ENCODE data around the gene SCN3A. TPM values are rescaled to one million over a fixed set of nuclear protein-coding genes. Genes with fewer than 3 reads are reported as not detected.

SCN3A gene
- total and polyA plus RNA-seq, 4 donors = 0.06 to 2.3 (median 0.43) TPM

DNA sequence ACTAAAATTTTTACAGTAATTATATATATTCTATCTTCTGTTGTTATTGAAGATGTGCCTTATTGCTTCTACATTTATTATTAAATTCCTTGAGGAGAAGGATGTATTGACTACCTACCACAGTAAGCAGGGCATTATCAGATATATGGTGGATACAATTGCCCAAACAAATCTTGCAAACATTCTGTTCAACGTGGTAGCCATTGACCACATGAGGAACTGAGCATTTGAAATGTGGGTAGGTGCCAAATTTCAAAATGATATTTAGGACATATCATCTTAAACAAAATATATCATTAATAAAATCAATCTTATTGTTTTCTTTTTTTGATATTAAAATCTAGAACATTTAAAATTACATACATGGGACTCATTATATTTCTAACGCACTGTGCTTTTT lies 11.1 kb downstream of the SCN3A start:
- 74 to 76% methylated on average over 2 of the region's 2 CpGs for WGBS, 2 donors
- H3K4me3 ChIP-seq = no peak overlapping the region
- H3K9me3 ChIP-seq (ENCODE audit: control insufficient read depth in 4 of 4, insufficient read depth in 3 of 4, low read length in 3 of 4) = no peaks in the 10 kb centered on the region
- ATAC-seq (ENCODE audit: insufficient read depth, low FRiP score) (no peak), DNase-seq (no peak)
- no peaks in the 10 kb centered on the region for H3K4me1 ChIP-seq (ENCODE audit: control insufficient read depth in 5 of 5, insufficient read depth in 5 of 5, low read length in 5 of 5)
- TF ChIP-seq, protein P1, sequence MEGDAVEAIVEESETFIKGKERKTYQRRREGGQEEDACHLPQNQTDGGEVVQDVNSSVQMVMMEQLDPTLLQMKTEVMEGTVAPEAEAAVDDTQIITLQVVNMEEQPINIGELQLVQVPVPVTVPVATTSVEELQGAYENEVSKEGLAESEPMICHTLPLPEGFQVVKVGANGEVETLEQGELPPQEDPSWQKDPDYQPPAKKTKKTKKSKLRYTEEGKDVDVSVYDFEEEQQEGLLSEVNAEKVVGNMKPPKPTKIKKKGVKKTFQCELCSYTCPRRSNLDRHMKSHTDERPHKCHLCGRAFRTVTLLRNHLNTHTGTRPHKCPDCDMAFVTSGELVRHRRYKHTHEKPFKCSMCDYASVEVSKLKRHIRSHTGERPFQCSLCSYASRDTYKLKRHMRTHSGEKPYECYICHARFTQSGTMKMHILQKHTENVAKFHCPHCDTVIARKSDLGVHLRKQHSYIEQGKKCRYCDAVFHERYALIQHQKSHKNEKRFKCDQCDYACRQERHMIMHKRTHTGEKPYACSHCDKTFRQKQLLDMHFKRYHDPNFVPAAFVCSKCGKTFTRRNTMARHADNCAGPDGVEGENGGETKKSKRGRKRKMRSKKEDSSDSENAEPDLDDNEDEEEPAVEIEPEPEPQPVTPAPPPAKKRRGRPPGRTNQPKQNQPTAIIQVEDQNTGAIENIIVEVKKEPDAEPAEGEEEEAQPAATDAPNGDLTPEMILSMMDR (IDR thresholded peaks at IDR 0.05; ENCODE audit: control extremely low read depth, extremely low read depth) = no peak
- no peaks in the 10 kb centered on the region for H3K36me3 ChIP-seq (ENCODE audit: control insufficient read depth in 4 of 4, insufficient read depth in 4 of 4, low read length in 4 of 4)
- no peaks in the 10 kb centered on the region for H3K27me3 ChIP-seq (ENCODE audit: control insufficient read depth in 3 of 3, insufficient read depth in 3 of 3, low read length in 2 of 3)
- no peak overlapping the region for H3K27ac ChIP-seq (ENCODE audit: low read depth in 1 of 2, low read length in 1 of 2)
- H3K9ac ChIP-seq (ENCODE audit: insufficient read depth in 1 of 2, low read length in 2 of 2) = no peak overlapping the region

DNA sequence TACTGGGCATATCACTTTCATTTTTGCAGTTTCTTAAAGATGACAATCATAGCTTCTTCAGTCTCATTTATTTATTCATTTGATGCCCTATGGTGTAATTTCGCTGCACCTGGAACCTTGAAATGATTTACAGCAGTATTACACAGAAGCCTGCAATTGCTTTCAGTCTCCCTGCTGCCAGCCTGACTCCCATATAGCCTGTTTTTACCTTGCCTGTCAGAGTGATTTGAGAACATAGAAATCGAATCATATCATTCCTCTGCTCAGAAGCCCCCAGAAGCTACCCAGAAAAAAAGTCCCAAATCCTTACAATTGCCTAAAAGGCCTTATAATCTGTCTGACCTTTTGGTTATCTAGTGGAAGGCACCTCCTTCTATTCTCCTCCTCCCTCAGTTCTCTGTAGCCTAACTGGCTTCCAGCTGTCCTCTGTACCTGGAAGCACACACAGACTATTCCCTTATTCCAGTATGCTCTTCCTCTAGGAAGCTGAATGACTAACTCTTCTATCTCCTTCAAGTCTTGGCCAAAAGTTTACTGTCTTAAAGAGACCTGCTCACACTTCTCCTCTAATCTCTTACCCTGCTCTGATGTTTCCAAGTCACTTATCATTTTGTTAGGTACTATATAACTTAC lies 12.6 kb downstream of the SCN3A start:
- ATAC-seq (ENCODE audit: insufficient read depth, low FRiP score) (no peak), DNase-seq (no peak)
- Histone ChIP-seq H3K4me3 (no peak overlapping the region), H3K27ac (ENCODE audit: low read depth in 1 of 2, low read length in 1 of 2) (no peak overlapping the region), H3K27me3 (ENCODE audit: control insufficient read depth in 3 of 3, insufficient read depth in 3 of 3, low read length in 2 of 3) (no peaks in the 10 kb centered on the region), H3K36me3 (ENCODE audit: control insufficient read depth in 4 of 4, insufficient read depth in 4 of 4, low read length in 4 of 4) (no peaks in the 10 kb centered on the region), H3K9ac (ENCODE audit: insufficient read depth in 1 of 2, low read length in 2 of 2) (no peak overlapping the region), H3K9me3 (ENCODE audit: control insufficient read depth in 4 of 4, insufficient read depth in 3 of 4, low read length in 3 of 4) (no peaks in the 10 kb centered on the region), H3K4me1 (ENCODE audit: control insufficient read depth in 5 of 5, insufficient read depth in 5 of 5, low read length in 5 of 5) (no peaks in the 10 kb centered on the region)
- TF ChIP-seq, protein P1 (IDR thresholded peaks at IDR 0.05; ENCODE audit: control extremely low read depth, extremely low read depth) = no peak
- WGBS, 2 donors = 65 to 80% methylated on average over 2 of the region's 2 CpGs

DNA sequence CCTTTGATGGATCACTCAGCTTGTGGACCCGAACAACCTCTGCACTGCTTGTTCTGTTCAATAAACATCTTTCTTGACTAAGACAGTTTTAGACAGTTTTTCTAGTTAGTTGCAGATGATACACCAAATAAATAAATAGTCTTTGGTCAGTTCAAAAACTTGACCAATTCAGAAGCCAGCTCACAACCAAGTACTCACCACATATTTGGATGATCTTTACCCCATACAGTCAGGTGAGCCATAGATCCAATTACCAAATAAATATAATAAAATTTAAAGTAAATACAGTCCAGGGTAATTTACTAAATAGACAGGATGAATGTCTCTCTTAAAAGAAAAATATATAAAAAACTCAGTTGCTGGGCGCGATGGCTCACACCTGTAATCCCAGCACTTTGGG lies 18.2 kb downstream of the SCN3A start:
- Histone ChIP-seq H3K9ac (ENCODE audit: insufficient read depth in 1 of 2, low read length in 2 of 2) (no peak overlapping the region), H3K27me3 (ENCODE audit: control insufficient read depth in 3 of 3, insufficient read depth in 3 of 3, low read length in 2 of 3) (no peaks in the 10 kb centered on the region), H3K4me3 (no peak overlapping the region), H3K4me1 (ENCODE audit: control insufficient read depth in 5 of 5, insufficient read depth in 5 of 5, low read length in 5 of 5) (no peaks in the 10 kb centered on the region), H3K36me3 (ENCODE audit: control insufficient read depth in 4 of 4, insufficient read depth in 4 of 4, low read length in 4 of 4) (no peaks in the 10 kb centered on the region), H3K27ac (ENCODE audit: low read depth in 1 of 2, low read length in 1 of 2) (no peak overlapping the region), H3K9me3 (ENCODE audit: control insufficient read depth in 4 of 4, insufficient read depth in 3 of 4, low read length in 3 of 4) (no peaks in the 10 kb centered on the region)
- ATAC-seq (ENCODE audit: insufficient read depth, low FRiP score) (no peak), DNase-seq (no peak)
- TF ChIP-seq, protein P1 (IDR thresholded peaks at IDR 0.05; ENCODE audit: control extremely low read depth, extremely low read depth) = no peak
- 90 to 93% methylated on average over 3 of the region's 3 CpGs for WGBS, 2 donors

DNA sequence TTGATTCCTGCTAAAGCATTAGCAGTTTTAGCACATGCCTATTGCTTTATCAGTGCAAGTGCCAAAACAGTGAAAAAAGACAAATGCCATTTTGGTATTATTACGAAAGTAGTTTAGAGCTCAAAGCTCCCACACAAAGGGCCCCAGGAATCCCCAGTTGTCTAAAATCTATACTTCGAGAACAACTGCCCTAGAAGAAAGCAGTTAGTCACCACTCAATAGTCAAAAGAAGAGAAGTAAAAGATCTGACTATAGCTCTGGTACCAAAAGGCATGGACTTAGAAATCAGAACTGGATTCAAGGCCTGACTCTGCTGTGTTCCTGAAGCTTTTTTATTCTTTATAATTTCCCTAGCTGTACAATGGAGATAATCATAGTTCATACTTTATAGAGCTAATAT lies 21.8 kb downstream of the SCN3A start:
- Histone ChIP-seq H3K27ac (ENCODE audit: low read depth in 1 of 2, low read length in 1 of 2) (no peak overlapping the region), H3K4me1 (ENCODE audit: control insufficient read depth in 5 of 5, insufficient read depth in 5 of 5, low read length in 5 of 5) (no peaks in the 10 kb centered on the region), H3K9ac (ENCODE audit: insufficient read depth in 1 of 2, low read length in 2 of 2) (no peak overlapping the region), H3K27me3 (ENCODE audit: control insufficient read depth in 3 of 3, insufficient read depth in 3 of 3, low read length in 2 of 3) (no peaks in the 10 kb centered on the region), H3K4me3 (no peak overlapping the region), H3K36me3 (ENCODE audit: control insufficient read depth in 4 of 4, insufficient read depth in 4 of 4, low read length in 4 of 4) (no peaks in the 10 kb centered on the region), H3K9me3 (ENCODE audit: control insufficient read depth in 4 of 4, insufficient read depth in 3 of 4, low read length in 3 of 4) (no peaks in the 10 kb centered on the region)
- no peak for DNase-seq
- TF ChIP-seq, protein P1 (IDR thresholded peaks at IDR 0.05; ENCODE audit: control extremely low read depth, extremely low read depth) = no peak
- WGBS, 2 donors = 84 to 88% methylated on average over 2 of the region's 2 CpGs
- ATAC-seq (ENCODE audit: insufficient read depth, low FRiP score) = no peak

Measured in lung (tissue), 12 donors.